Mesenchymal stem cell (in vitro differentiated cells and primary cell): ENCODE measurements around the gene L2HGDH.

Experiments
- small RNA-seq: library from polyadenylated mRNA; stranded (forward); fragments of <200 nt; extraction: miRNeasy Mini kit (QIAGEN cat#:217004); gene quantifications from one replicate; pipeline ENCODE3, GENCODE V24; 2013; ENCODE audit warnings: low read depth

L2HGDH gene

Small RNAs within 50 kb of the gene (small RNA-seq; reads per million reads assigned to genes)
- gene MIR4504, result 1.2 reads per million
